ENCODE data around the gene FBXO28.

DNA sequence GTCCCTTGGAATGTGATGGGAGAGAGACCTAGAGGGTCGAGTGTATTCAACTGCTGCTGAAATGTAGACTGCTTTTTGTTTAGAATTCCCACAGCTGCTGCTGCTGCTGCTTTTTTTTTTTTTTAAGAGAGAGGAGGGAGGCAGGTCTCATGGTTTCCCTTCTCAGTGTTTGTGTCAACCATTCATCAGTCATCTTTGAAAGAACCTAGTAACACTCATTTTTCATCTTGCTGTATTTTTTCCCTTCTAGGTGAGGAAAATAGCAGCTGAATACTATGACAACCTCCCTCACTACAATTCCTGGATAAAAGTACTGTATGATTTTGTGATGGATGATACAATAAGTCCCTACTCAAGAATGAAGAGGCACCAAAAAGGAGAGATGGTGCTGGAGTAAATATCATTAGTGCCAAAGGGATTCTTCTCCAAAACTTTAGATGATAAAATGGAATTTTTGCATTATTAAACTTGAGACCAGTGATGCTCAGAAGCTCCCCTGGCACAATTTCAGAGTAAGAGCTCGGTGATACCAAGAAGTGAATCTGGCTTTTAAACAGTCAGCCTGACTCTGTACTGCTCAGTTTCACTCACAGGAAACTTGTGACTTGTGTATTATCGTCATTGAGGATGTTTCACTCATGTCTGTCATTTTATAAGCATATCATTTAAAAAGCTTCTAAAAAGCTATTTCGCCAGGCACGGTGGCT, 78.3 kb downstream of the FBXO28 start:
- TF ChIP-seq, protein P1, sequence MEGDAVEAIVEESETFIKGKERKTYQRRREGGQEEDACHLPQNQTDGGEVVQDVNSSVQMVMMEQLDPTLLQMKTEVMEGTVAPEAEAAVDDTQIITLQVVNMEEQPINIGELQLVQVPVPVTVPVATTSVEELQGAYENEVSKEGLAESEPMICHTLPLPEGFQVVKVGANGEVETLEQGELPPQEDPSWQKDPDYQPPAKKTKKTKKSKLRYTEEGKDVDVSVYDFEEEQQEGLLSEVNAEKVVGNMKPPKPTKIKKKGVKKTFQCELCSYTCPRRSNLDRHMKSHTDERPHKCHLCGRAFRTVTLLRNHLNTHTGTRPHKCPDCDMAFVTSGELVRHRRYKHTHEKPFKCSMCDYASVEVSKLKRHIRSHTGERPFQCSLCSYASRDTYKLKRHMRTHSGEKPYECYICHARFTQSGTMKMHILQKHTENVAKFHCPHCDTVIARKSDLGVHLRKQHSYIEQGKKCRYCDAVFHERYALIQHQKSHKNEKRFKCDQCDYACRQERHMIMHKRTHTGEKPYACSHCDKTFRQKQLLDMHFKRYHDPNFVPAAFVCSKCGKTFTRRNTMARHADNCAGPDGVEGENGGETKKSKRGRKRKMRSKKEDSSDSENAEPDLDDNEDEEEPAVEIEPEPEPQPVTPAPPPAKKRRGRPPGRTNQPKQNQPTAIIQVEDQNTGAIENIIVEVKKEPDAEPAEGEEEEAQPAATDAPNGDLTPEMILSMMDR (IDR thresholded peaks at IDR 0.05) = no peak
- TF ChIP-seq EZH2 (IDR thresholded peaks at IDR 0.05) (no peak), EZH2phosphoT487 (IDR thresholded peaks at IDR 0.05) (no peak)
